Right lobe of liver (tissue), 6 donors: ENCODE data around the gene ELMO1. TPM values are rescaled to one million over a fixed set of nuclear protein-coding genes. Genes with fewer than 3 reads are reported as not detected.

Experiments
- ATAC-seq, 4 donors: fragments of 200-7000 bp; cut with Tn5 transposase; one replicate each; pipeline ENCODE4 v1.9.1; 2020; ENCODE audit warnings: mild to moderate bottlenecking in 4 of 4, moderate library complexity in 4 of 4
- DNase-seq, 3 donors: peaks; one replicate each; pipeline ENCODE4 v3.0.0-alpha.2; 2020
- H3K27ac ChIP-seq, 3 donors: fragments of 200-600 bp; one replicate each; pipeline ENCODE4 v1.8.0; 2022
- H3K27me3 ChIP-seq, 2 donors: fragments of 200-600 bp; one replicate each; pipeline ENCODE4 v1.8.0; 2022
- H3K36me3 ChIP-seq, 4 donors: fragments of 200-600 bp; sonication (generic) in 1 of 4; one replicate each; pipeline versions ENCODE4 v1.5.1 to v1.8.0; 2017 to 2022; ENCODE audit warnings: control low read depth in 1 of 4
- H3K4me1 ChIP-seq, 4 donors: fragments of 200-600 bp; sonication (generic) in 1 of 4; one replicate each; pipeline versions ENCODE4 v1.5.1 to v1.8.0; 2017 to 2022; ENCODE audit warnings: control low read depth in 1 of 4
- H3K4me3 ChIP-seq, 3 donors: fragments of 200-600 bp; one replicate each; pipeline ENCODE4 v1.8.0; 2022
- H3K9me3 ChIP-seq, 4 donors: fragments of 200-600 bp; sonication (generic) in 1 of 4; one replicate each; pipeline versions ENCODE4 v1.5.1 to v1.8.0; 2017 to 2022; ENCODE audit warnings: control low read depth in 1 of 4
- POLR2A ChIP-seq: fragments of 450-650 bp; IDR thresholded peaks from one replicate; pipeline ENCODE4 v1.6.1; 2017; ENCODE audit warnings: antibody characterized with exemption, mild to moderate bottlenecking
- WGBS: methylation state at CpG from one replicate; pipeline ENCODE4 v1.1.6; 2018; ENCODE audit warnings: low coverage, low lambda C conversion rate; ENCODE audit not compliant: insufficient coverage; ENCODE audit errors: missing lambda C conversion rate; 5-methylcytosine and 5-hydroxymethylcytosine counted together
- intact Hi-C, 2 donors: fragments of 100-400 bp; cut with DNase I; formaldehyde crosslinking; loops; one replicate each; pipeline versions ENCODE4 v1.11.2 to v1.14.1; 2022
- total RNA-seq, 6 experiments: library from RNA; depleted of rRNA in 2 of 6; stranded (reverse); fragments of >200 nt in 2 of 6; fragmentation: NEBNext Ultra II Directional in 3 of 6; extraction: Animal tissue kit (Norgen Biotek cat#: 25700) in 3 of 6; gene quantifications; one replicate each; pipeline versions ENCODE4 v1.1.0 to v1.2.4, GENCODE V29; 2016 to 2023
- TF ChIP-seq, protein P1 (sequence below), 4 donors: fragments of 200-600 bp in 3 of 4; fragments of 450-650 bp in 1 of 4; IDR thresholded peaks; one replicate each; pipeline versions ENCODE4 v1.5.1 to v1.8.0; 2016 to 2022; ENCODE audit warnings: antibody characterized with exemption in 4 of 4, mild to moderate bottlenecking in 2 of 4
- donor health status: DM: no; HTN: yes; CAD: no.
- donor health status: DM: no; HTN: no; CAD: no.
- donor health status: DM: no; HTN: no; CAD: no.
- donor health status: DM: no; HTN: yes; CAD: no.
- donor health status: DM: no; HTN: yes; CAD: no.

ELMO1 gene
- total RNA-seq, 6 experiments from 2014 or later: 18.4 to 55.4 (median 25.1) TPM

DNA sequence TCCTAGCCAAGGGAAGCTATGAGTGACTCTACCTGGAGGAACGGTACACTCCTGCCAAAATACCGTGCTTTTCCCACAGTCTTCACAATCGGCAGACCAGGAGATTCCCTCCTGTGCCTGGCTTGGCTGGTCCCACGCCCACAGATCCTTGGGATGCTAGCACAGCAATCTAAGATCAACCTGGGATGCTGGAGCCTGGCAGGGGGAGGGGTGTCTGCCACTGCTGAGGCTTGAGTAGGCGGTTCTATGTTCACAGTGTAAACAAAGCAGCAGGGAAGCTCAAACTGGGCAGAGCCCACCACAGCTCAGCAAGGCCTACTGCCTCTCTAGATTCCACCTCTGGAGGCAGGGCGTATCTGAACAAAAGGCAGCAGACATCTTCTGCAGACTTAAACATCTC, 295.3 kb downstream of the ELMO1 start:
- WGBS: 50% methylated on average over 2 of the region's 6 CpGs
- TF ChIP-seq, protein P1, sequence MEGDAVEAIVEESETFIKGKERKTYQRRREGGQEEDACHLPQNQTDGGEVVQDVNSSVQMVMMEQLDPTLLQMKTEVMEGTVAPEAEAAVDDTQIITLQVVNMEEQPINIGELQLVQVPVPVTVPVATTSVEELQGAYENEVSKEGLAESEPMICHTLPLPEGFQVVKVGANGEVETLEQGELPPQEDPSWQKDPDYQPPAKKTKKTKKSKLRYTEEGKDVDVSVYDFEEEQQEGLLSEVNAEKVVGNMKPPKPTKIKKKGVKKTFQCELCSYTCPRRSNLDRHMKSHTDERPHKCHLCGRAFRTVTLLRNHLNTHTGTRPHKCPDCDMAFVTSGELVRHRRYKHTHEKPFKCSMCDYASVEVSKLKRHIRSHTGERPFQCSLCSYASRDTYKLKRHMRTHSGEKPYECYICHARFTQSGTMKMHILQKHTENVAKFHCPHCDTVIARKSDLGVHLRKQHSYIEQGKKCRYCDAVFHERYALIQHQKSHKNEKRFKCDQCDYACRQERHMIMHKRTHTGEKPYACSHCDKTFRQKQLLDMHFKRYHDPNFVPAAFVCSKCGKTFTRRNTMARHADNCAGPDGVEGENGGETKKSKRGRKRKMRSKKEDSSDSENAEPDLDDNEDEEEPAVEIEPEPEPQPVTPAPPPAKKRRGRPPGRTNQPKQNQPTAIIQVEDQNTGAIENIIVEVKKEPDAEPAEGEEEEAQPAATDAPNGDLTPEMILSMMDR (IDR thresholded peaks at IDR 0.05): no peak
- no peak for TF ChIP-seq POLR2A
- Histone ChIP-seq H3K9me3 (no peaks in the 10 kb centered on the region), H3K27ac (no peak overlapping the region), H3K4me1 (peaks cover 0 to 34% (median 3%) of the 10 kb centered on the region in 4 donors), H3K4me3 (no peak overlapping the region), H3K27me3 (no peaks in the 10 kb centered on the region), H3K36me3 (no peaks in the 10 kb centered on the region)
- DNase-seq: no peak
- intact Hi-C loops: no loop called here
- ATAC-seq: no peak

DNA sequence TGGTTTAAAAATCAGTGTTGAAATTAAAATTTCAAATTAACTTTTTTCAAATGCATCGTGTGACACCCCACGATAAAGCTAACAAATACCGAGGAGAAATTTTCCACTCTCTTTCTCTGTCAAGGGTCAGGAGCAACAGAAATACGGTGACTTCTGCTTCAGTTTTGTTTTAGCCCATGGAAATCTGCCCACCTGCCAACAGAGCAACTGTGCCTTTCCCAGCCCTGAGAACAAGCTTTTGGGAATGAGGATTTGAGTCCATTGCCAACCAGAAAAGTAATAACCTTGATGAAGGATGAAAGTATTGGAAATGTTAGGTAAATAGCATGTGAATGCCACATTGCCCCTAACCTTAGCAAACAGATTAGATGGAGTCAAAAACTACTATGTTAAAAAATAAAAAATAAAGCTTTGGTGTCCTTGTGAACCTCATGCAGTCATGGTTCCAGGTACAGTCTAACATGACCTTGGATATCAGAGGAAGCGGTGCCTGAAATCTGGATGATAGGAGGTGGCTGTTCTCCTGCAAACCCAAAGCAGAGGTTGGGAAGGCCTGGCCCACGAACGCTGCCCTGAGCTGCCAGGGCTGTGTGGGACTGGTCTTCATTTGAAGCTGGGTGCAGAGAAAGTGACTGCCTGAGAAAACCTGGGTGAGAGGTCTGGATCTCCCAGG, 296.8 kb downstream of the ELMO1 start:
- Histone ChIP-seq H3K36me3 (no peaks in the 10 kb centered on the region), H3K4me1 (peaks cover 0 to 34% (median 3%) of the 10 kb centered on the region in 4 donors), H3K27ac (peak overlapping the region in 1 of 3 donors; percentile 37), H3K27me3 (no peaks in the 10 kb centered on the region), H3K4me3 (no peak overlapping the region), H3K9me3 (no peaks in the 10 kb centered on the region)
- 71% methylated on average over 7 of the region's 7 CpGs for WGBS
- TF ChIP-seq POLR2A: no peak
- TF ChIP-seq, protein P1 (IDR thresholded peaks at IDR 0.05): no peak
- no peak for DNase-seq
- ATAC-seq: peak; percentile 48 to 62 (median 58)
- intact Hi-C loops: no loop called here

DNA sequence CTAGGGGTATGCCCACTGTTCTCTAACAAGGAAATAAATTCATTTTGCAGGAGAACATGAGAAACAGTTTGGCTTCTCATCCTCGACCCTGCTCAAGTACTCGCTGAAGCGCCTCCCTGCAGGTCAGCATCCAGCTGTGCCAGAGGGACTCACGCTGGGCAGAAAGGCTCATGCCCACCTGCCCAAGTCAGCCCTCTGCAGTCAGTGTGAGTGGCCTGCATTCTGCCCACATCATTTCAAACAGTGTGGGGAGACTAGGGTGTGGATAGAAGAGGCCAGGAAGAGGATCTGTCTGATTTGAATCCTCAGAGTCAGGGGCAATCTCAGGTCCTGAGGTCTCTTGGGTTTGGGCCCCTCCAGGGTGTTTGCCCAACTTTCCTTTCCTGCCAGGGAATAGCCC, 297.8 kb downstream of the ELMO1 start:
- ATAC-seq (peak in 1 of 4 donors; percentile 8), DNase-seq (no peak)
- H3K4me3 ChIP-seq: no peak overlapping the region
- H3K27me3 ChIP-seq: no peaks in the 10 kb centered on the region
- H3K9me3 ChIP-seq: no peaks in the 10 kb centered on the region
- H3K36me3 ChIP-seq: no peaks in the 10 kb centered on the region
- H3K27ac ChIP-seq: peak overlapping the region in 1 of 3 donors; percentile 1
- 50% methylated on average over 1 of the region's 4 CpGs for WGBS
- TF ChIP-seq, protein P1 (IDR thresholded peaks at IDR 0.05): no peak
- no peak for TF ChIP-seq POLR2A
- H3K4me1 ChIP-seq: peaks cover 0 to 34% (median 3%) of the 10 kb centered on the region in 4 donors
- intact Hi-C loops: no loop called here

DNA sequence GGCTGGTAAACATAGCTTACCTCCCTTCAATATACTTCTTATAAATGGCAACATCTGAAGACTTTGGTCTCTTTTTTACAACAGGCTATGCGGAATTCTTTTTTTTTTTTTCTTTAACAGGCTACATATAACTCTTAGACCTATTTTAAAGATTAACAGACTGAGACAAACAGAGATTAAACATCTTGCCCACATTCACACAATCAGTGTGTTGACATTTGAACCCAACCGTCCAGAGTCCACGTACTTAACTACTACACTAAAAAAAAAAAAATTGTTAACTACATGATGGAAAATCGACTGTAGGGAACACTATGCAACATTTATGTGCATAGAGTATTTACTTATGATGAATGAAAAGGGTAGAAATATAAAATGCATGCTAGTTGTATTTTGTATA, 298.5 kb downstream of the ELMO1 start:
- no peak for TF ChIP-seq POLR2A
- TF ChIP-seq, protein P1 (IDR thresholded peaks at IDR 0.05): no peak
- peak; percentile 64 to 88 (median 74) for ATAC-seq
- Histone ChIP-seq H3K9me3 (no peaks in the 10 kb centered on the region), H3K27ac (peak overlapping the region in 1 of 3 donors; percentile 3), H3K4me1 (peaks cover 0 to 34% (median 3%) of the 10 kb centered on the region in 4 donors), H3K27me3 (no peaks in the 10 kb centered on the region), H3K4me3 (no peak overlapping the region), H3K36me3 (no peaks in the 10 kb centered on the region)
- WGBS: 18% methylated on average over 4 of the region's 4 CpGs
- intact Hi-C loops: no loop called here
- DNase-seq: no peak
